Motor neuron (in vitro differentiated cells): ENCODE data around the gene BUB1B. TPM values are rescaled to one million over a fixed set of nuclear protein-coding genes. Genes with fewer than 3 reads are reported as not detected.
A peak's percentile ranks its signal among the peaks of the same experiment; 100 is the strongest.

Experiments used
- ATAC-seq, 8 experiments: fragments of 200-7000 bp; cut with Tn5 transposase; replicated peaks in 6 of 8; 2 replicates each; pipeline ENCODE4 v1.8.0; 2021; ENCODE audit warnings: mild to moderate bottlenecking in 8 of 8, moderate library complexity in 8 of 8
- H3K27ac ChIP-seq, 2 donors: fragments of 250-450 bp; sonication (Bioruptor Pico); 2 replicates each; pipeline ENCODE4 v1.9.0; 2021; ENCODE audit warnings: antibody characterized with exemption in 2 of 2, mild to moderate bottlenecking in 2 of 2, moderate library complexity in 1 of 2
- H3K4me1 ChIP-seq, 2 donors: fragments of 250-450 bp; sonication (Bioruptor Pico); replicated peaks in 1 of 2; 2 replicates each; pipeline ENCODE4 v1.6.1; 2021; ENCODE audit warnings: antibody characterized with exemption in 2 of 2, mild to moderate bottlenecking in 2 of 2, moderate library complexity in 1 of 2
- H3K4me3 ChIP-seq, 5 donors: fragments of 250-450 bp; sonication (Bioruptor Pico); 2 replicates each; pipeline ENCODE4 v1.9.0; 2021; ENCODE audit warnings: antibody characterized with exemption in 5 of 5, mild to moderate bottlenecking in 5 of 5, moderate library complexity in 4 of 5
- WGBS, 10 experiments: fragments of 450-650 bp; shearing (Covaris generic); methylation state at CpG; one replicate each; pipeline ENCODE4 v1.0.0; 2022; 5-methylcytosine and 5-hydroxymethylcytosine counted together
- in situ Hi-C, 9 experiments: fragments of 400-800 bp; cut with MboI; loops; one replicate each; pipeline ENCODE4 v1.15.0; 2021; ENCODE audit warnings: low sequenced_read_pairs in 9 of 9, low pct_unique_long_range_greater_than_20kb in 2 of 9; ENCODE audit not compliant: unreplicated experiment in 9 of 9
- total RNA-seq, 8 experiments: library from RNA; unstranded; fragments of 300-600 nt; gene quantifications; 2 replicates each; pipeline versions ENCODE4 v1.2.3 to v1.2.4, GENCODE V29; 2022

The BUB1B gene
- total RNA-seq, 8 experiments from 2014 or later, result 0.31 to 39.0 (median 3.7) TPM

DNA sequence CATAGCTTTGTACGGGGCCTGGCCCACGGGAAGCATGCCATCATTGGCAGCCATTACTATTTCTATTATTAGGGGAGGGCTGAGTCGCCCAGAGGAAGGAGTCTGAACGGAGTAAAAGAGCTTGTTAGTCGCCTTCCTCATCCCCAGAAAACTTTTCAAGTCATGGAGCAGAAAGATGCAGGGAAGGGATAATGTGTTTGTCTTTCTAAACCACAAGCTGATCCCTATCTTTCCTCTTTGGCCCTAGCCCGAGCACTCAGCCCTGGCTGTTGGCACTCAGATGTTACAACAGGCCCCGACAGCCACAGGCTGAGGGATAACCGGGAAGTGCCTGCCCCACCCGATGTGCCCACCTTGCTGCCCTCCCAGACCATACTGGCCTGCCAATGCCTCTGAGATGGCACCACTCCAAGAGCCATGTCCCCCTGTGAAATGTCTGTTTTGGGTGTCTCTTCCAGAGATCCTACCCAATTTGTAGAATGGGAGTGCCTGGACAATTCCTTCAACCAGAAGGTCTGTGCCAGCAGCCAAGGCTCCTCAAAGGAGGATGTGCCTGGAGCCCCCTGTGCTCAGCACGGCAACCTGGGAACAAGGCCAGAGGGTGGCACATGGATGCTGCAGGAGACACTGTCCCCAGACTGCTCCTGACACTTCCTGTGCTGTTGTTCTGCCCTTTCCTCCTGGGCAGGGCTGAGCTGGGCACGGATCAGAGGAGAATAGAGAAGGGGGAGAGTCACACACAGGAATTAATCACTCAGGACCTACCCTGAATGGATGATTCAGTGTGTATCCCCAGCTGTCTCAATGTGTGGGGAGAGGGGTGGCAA, 88.8 kb downstream of the BUB1B start:
- peak in 3 of 8 experiments; percentile 12 to 35 (median 26) for ATAC-seq
- in situ Hi-C loops, result no loop called here
- WGBS, 10 experiments, result 0 to 100% (median 74%) methylated on average over 1 to 6 of the region's 11 CpGs; no CpG with 5 or more reads in 2 of the 10 experiments
- Histone ChIP-seq H3K27ac (no peak overlapping the region), H3K4me1 (peaks cover 17 to 24% of the 10 kb centered on the region in 2 donors), H3K4me3 (no peak overlapping the region)

DNA sequence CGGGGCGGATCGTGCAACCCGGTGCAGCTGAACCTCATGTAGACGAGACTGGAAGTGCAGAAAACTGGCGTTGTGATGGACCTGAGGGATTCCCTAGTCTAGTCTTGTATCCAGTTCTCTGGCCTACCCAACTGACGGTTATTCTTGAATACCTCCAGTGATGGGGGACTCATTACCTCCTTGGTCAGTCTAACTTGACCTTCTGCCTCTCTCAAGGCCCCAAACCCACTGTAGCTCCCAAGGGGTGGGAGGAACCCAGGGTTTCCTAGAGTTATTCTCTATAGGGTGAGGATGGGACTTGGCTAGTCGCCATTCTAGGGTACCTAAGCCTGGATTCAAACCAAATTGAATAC, 89.4 kb downstream of the BUB1B start:
- H3K4me1 ChIP-seq, result peaks cover 20 to 29% of the 10 kb centered on the region in 2 donors
- WGBS, 10 experiments, result 38 to 86% (median 60%) methylated on average over 1 to 5 of the region's 8 CpGs; no CpG with 5 or more reads in 5 of the 10 experiments
- in situ Hi-C loops, result no loop called here
- no peak overlapping the region for H3K4me3 ChIP-seq
- no peak for ATAC-seq
- no peak overlapping the region for H3K27ac ChIP-seq

DNA sequence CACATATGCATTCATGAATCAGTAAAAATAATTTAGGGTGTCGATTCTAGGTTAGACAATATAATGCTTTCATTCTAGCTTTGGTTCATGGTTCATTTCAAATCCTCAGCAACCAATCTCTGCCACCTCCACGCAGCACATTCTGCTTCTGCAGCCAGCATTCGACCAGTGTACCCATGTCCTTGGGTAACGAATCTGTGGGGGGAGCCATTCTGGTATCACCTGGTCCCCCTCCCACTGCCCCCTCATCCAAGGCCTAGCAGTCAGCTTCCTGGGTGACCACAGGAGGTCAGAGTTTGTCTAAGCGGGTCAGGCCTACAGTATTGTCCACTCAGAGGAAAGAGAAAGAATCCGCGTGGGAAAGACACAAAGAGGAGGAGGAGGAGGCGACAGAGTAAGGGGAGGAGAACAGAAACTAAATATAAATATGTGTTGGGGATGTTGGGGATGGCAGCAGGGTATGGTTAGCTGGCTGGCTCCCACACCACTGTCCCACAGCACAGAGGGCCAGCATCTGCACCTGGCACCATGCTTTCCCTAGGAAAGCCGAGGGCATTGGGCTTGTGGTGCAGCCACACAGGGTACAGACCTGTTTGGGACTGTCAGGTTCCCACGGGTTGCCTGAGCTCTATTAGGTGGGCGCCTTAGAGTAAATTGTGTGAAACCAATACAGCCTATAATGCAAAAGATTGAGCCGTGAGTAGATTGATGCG, 90.1 kb downstream of the BUB1B start:
- H3K4me1 ChIP-seq, result peaks cover 20 to 34% of the 10 kb centered on the region in 2 donors
- WGBS, 10 experiments, result 14 to 100% (median 75%) methylated on average over 1 to 8 of the region's 13 CpGs
- ATAC-seq, result no peak
- H3K27ac ChIP-seq, result no peak overlapping the region
- no peak overlapping the region for H3K4me3 ChIP-seq
- in situ Hi-C loops, result no loop called here

- no peak overlapping the region for H3K27ac ChIP-seq
- peaks cover 20 to 37% of the 10 kb centered on the region in 2 donors for H3K4me1 ChIP-seq
- no peak overlapping the region for H3K4me3 ChIP-seq
- 60 to 90% (median 89%) methylated on average over 2 to 6 of the region's 10 CpGs; no CpG with 5 or more reads in 3 of the 10 experiments for WGBS, 10 experiments
- in situ Hi-C loops, result no loop called here
- no peak for ATAC-seq
Measured at GRCh38 chr15:40251486-40252140, 90.7 kb downstream of the BUB1B start.

GRCh38 chr15:40252141-40252437, 91.2 kb downstream of the BUB1B start:
- in situ Hi-C loops, result no loop called here
- WGBS, 10 experiments, result 60 to 66% methylated on average over 5 to 11 of the region's 27 CpGs; no CpG with 5 or more reads in 8 of the 10 experiments
- peaks cover 24 to 41% of the 10 kb centered on the region in 2 donors for H3K4me1 ChIP-seq
- ATAC-seq, result peak in 1 of 8 experiments; percentile 3
- no peak overlapping the region for H3K4me3 ChIP-seq
- no peak overlapping the region for H3K27ac ChIP-seq

- peaks cover 24 to 41% of the 10 kb centered on the region in 2 donors for H3K4me1 ChIP-seq
- no peak overlapping the region for H3K27ac ChIP-seq
- 9 to 27% methylated on average over 3 to 14 of the region's 82 CpGs; no CpG with 5 or more reads in 8 of the 10 experiments for WGBS, 10 experiments
- peak; percentile 40 to 81 (median 59) for ATAC-seq
- in situ Hi-C loops, result no loop called here
- H3K4me3 ChIP-seq, result peak overlapping the region in 4 of 5 donors; percentile 25 to 34 (median 30)
Measured at GRCh38 chr15:40252438-40253166, 91.7 kb downstream of the BUB1B start.

GRCh38 chr15:40253167-40253790, 92.4 kb downstream of the BUB1B start:
- H3K27ac ChIP-seq, result no peak overlapping the region
- H3K4me1 ChIP-seq, result peaks cover 24 to 34% of the 10 kb centered on the region in 2 donors
- ATAC-seq, result peak in 1 of 8 experiments; percentile 35
- WGBS, 10 experiments, result 13 to 60% (median 28%) methylated on average over 3 to 7 of the region's 28 CpGs; no CpG with 5 or more reads in 6 of the 10 experiments
- in situ Hi-C loops, result no loop called here
- H3K4me3 ChIP-seq, result peak overlapping the region in 4 of 5 donors; percentile 25 to 34 (median 30)

DNA sequence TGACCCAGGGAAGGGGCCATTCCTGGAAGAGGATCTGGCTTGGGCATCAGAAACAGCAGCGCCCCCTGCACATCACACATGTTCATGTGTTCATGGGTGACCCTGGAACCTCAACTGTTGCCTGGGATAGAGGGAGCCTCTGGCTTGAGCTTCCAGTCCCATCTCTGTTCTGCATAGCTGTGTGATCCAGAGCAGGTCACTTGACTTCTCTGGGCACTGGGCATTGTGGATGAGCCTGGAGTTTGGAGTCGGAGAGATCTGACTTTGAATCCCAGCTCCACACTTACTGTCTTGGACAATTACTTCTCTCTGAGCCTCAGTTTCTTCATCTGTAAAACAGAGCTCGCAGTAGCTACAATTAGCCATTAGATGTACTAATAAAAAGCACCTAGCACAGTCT, 93.6 kb downstream of the BUB1B start:
- H3K4me1 ChIP-seq, result peaks cover 18 to 23% of the 10 kb centered on the region in 2 donors
- in situ Hi-C loops, result no loop called here
- H3K4me3 ChIP-seq, result no peak overlapping the region
- no peak for ATAC-seq
- 88 to 100% (median 92%) methylated on average over 1 to 2 of the region's 3 CpGs; no CpG with 5 or more reads in 7 of the 10 experiments for WGBS, 10 experiments
- no peak overlapping the region for H3K27ac ChIP-seq

DNA sequence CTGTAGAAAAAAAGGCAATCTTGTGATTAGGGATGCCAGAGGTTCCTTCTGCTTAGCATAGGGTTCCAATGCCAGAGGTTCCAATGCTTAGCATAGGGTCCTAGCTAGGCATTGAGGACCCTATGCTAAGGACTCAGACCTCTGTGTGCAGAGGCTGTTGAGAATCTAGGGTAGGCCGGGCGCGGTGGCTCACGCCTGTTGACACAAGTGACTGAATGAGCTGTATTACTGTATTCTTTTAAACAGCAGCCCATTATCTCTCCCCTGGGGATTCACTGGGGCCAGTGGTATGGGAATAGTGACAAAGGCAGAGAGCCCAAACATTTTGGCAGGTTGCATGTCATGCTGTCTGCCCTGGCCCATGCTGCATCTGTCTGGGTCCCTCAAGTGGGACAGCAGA, 94.2 kb downstream of the BUB1B start:
- H3K4me1 ChIP-seq, result peaks cover 18 to 23% of the 10 kb centered on the region in 2 donors
- H3K4me3 ChIP-seq, result no peak overlapping the region
- no peak overlapping the region for H3K27ac ChIP-seq
- 95 to 100% methylated on average over 1 to 4 of the region's 4 CpGs; no CpG with 5 or more reads in 8 of the 10 experiments for WGBS, 10 experiments
- in situ Hi-C loops, result no loop called here
- peak in 1 of 8 experiments; percentile 27 for ATAC-seq

DNA sequence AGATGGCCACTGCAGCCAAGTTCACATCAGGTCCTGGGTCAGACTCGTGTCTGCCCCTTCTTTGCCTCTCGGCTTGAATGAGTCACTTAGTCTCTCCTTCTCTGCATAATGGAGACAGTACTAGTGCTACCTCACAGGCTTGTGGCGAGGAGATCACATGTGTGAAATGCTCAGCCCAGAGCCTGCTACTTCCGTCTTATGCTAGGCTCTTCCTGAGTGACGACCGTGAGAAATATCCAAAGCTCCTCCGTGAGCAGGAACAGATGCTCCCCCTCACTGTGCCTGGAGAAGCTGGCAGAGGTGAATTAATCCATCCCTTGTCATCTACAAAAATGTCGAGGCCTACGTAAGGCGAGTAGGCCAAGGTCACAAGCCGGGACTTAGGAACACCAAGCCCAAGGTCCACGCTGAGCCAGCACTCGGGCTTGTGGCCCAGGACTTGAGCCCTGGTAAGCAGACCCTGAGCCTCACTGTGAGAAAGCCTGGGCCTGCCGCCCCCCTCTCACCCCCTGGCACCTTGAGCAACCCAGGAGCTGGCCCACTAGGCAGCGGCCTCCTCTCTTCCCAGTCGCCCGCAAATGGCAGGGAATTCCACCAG, 95.9 kb downstream of the BUB1B start:
- peak in 7 of 8 experiments; percentile 73 to 88 (median 86) for ATAC-seq
- Histone ChIP-seq H3K4me1 (peaks cover 18 to 23% of the 10 kb centered on the region in 2 donors), H3K4me3 (no peak overlapping the region), H3K27ac (peak overlapping the region in 1 of 2 donors; percentile 71)
- WGBS, 10 experiments, result 0 to 94% (median 62%) methylated on average over 1 to 9 of the region's 17 CpGs; no CpG with 5 or more reads in 4 of the 10 experiments
- in situ Hi-C loops, result no loop called here

- WGBS, 10 experiments, result 40 to 100% (median 83%) methylated on average over 1 to 7 of the region's 9 CpGs; no CpG with 5 or more reads in 4 of the 10 experiments
- no peak for ATAC-seq
- Histone ChIP-seq H3K4me3 (no peak overlapping the region), H3K4me1 (peaks cover 15 to 23% of the 10 kb centered on the region in 2 donors), H3K27ac (no peak overlapping the region)
- in situ Hi-C loops, result no loop called here
Measured at GRCh38 chr15:40257656-40258450, 97.0 kb downstream of the BUB1B start.
